Measurements from ENCODE around the gene FOXR1.

Gene FOXR1

DNA sequence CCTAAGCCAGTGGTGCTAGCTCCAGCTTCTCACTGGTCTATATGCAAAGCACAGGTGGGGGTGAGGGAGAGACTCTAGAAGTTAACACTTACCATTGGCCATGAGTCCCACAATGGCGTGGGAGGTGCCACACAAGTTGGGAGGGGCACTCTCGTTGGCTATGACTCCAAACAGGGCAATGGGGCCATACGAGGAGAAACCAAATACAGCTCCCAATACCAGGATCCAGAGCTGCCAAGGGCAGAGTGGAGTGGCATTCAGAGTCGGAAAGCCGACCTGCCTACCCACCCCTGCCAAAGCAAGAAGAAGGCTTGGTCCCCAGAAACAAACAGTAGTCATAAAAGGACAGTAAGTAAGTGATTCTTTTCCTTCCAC, 53.5 kb downstream of the FOXR1 start:
- DNase-seq (ENCODE audit: low spot score) (no peak), FAIRE-seq (no peak)

DNA sequence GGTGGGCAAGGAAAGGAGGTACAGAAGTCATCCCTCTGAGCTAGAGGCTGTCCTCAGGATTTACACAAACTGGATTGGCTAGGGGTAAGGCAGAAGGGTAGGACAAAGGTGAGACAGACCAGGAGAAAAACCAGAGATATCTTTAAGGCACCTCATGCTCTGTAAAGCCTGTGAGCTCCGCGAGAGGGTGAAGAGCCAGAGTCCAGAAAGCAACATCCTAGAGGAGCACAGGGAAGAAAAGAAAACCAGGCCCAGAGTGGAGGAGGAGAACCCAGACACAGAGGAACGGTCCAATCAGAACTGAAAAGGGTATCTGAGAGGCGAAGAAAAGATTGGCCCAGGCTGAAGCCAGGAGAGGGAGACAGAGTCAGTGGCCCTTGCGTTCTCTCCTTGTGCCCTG, 54.0 kb downstream of the FOXR1 start:
- FAIRE-seq (no peak), DNase-seq (ENCODE audit: low spot score) (no peak)

DNA sequence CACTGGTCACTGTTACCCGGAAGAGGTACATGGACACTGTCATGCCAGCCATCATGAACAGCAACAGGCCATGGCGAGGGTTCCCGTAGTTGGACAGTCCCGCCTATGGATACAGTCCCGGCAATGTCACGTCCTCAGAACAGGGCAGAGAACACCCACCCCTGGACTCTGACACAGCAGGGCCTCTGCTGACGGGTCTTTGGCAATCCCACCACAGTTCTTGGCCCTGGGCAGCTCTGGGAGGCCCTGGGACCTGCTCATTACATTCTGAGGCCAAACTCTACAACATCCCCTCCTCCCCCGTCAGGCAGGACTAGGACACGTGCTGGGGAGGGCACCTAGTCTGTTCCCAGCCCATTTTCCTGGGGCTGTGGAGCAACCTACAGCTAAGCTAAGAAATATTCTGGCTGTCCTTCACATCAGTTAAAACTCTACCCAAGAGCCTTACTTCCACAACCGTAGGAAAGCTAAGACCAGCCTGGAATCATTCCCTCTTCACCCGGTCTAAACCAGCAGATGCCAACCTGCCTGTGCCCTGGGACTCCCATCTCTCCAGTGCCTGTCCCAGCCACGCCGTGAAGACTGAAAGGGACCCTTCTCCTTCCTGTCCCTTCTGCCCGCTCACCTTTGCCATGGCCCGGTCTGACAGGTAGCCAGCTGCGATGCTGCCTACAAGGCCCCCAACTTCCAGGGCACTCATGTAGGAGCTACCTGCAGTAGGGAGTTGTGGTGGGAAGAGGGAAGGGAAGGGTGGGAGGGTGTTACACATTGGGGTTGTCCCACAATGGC, 54.6 kb downstream of the FOXR1 start:
- FAIRE-seq (no peak), DNase-seq (ENCODE audit: low spot score) (no peak)

DNA sequence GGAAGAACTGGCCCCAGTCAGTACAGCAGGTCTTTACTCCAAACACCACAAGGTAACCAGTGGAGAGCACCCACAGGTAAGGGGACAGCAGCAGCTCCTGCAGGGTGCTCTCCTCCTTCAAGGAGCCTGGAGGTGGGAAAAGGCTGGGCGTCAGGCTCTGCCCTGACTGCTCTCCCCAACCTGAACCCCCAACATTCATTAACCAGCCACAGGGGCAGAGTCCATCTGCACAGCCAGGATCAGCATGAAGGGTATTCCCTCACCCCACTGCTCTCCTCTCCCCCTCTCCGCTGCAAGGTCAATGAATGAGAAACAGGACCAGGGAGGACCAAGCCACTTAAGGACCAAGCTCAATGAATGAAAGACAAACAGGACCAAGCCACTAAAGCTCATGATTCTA, 55.4 kb downstream of the FOXR1 start:
- FAIRE-seq (no peak), DNase-seq (ENCODE audit: low spot score) (no peak)

DNA sequence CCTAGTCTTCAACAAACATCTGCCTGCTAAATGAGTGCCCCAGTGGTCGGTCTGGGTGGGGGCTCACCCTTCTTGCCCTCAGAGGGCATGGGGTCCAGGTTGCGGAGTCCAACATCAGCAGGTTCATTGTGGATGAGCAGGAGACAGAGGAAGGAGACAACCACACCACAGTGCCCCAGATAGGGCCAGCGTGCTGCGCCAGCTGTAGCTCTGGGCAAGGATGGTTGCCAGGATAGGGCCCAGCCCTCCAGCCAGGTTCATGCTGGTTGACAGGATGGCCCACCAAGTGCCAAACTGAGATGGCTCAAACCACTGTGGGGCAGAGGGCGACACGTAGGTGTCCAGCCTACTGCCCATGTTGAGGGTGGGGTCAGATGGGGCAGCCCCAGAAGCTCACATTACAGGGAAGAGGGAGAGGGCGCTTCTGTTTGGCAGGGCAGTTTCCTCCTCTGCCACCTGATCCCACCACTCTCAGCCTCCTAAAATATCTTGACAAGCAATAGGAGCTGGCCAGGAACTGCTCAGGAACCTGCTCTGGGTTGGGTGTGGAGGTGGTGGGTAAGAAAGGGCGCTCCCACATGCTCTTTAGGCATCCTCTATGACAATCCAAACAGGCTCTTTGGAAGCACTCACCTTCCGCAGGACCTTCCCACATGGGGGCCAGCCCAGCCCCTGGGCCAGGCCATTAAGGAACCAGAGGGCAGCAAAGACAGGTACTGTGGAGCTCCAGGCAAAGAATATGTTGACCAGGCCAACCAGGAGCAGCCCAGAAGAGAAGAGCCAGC, 56.2 kb downstream of the FOXR1 start:
- no peak for FAIRE-seq
- no peak for DNase-seq (ENCODE audit: low spot score)

DNA sequence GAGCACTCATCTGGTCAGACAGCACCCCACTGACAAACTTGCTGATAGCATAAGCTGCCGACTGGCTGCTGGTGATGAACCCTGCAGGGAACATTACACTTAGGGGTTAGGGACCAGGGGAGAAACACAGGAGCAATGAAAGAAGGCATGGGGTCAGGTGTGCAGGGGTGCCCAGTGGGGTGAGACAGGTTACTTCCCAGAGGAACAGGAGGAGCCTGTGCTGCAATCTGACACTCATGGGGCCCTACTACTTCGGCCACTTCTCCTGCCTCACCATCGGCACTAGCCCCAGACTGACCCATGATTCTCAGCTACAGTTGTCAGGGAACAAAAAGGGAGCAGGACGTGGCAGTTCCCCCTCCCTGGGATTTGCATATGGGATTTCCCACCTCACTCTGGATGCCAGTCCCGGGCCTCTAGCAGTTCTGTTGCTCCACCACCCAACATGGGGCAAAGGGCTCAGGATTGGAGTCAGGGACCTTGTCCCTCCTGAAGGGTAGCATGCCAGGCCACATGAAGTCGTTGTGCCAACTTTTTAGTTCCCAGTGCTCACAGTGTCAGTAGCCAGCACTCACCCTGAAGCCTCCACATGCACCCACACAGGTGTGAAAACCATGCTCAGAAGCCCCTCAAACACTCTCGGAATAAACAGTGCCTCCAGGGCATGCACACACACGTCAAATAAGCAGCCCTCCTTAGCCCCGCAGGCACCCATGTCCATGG, 56.9 kb downstream of the FOXR1 start:
- no peak for DNase-seq (ENCODE audit: low spot score)
- no peak for FAIRE-seq

DNA sequence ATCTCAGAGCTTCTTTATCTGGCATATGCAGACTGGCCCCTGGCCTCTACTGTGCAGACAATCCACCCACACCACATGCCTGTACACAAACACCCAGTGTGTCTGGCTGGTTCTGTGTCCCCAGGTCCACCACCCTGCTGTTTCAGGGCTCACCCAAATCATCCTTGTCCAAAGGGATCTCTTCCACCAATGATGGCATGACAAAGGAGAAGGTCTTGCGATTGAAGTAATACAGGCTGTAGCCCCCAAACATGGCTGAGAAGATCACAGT, 57.4 kb downstream of the FOXR1 start:
- no peak for FAIRE-seq

DNA sequence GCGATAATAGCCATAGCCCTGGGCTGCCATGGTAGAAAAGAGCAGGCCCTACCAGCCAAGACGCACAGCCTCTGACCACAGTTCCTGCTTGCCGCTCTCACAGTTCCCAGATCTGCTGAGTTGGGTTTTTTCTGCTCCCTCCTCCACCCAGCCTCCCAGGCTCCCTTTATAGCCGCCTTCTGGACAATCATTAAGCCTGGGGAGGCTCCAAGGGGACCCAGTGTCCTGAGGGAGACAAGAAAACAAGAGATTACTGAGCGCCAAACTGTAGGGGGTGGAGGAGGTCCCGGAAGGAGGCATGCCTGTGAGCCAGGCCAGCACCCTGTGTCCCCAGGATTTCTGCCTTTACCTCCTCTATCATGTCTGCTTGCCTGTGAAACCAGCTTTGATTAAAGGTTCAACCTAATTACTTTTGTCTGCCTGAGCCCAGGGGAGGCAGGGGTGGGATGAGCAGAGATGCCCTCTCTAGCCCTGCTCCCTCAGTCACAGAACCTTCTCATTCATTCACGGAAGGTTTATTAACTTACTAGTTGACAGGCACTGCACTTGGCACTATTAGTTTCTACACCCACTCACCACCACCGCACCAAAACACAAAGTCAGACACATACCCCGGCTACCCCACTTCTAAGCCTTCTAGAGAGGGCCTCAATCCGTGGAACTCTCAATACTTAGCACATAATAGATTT, 57.9 kb downstream of the FOXR1 start:
- no peak for FAIRE-seq
- DNase-seq (ENCODE audit: low spot score): no peak

More for the DNA sequence above, 57.4 kb downstream of the FOXR1 start:
- DNase-seq (ENCODE audit: low spot score): no peak

DNA sequence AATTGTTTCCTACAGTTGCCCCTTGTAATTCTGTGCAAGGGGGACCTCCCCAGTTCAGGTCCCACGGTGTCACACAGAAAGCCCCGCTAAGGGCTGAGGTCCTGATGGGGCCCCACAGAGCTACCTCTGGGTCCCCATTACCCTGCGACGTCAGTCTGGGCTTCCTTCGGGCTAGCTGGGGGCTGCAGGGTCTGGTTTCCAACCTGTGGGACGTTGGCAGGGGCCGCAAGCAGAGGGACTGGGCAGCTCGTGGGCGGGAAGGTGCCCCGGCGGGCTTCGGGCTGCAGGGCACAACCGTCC, 58.4 kb downstream of the FOXR1 start:
- FAIRE-seq (no peak), DNase-seq (ENCODE audit: low spot score) (no peak)

DNA sequence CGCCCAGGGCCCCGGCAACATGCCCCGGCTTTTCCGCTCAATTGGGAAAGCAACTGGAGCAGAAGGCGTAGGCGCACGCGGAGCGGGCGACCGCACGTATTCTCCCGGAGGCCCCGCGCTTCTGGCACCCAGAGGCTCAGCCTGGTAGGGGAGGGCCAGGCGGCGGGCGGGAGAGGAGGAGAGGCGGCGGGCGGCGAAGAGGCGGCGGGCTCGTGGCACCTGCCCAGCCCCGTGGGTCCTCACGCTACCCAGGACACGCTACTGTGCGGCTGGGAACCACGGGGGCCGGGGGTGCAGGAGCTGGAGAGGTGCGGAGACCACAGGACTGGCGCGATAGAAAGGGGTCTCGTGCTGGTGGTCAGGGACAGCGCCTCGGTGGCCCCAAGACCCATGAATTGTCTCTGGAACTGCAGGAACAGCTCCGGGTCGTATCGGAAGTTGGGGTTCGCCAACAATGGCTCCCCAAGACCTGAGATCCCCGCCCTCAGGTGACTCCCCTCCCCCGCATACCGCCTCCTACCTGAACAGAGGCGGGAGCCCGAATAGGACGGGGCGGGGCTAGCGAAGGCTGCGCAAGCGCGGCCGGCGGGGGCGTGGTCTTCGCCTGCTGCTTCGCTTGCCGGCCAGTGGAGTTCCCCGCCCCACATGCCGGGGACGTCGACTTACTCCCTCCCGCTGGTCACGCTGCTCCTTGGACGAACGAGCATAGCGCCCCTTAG, 58.9 kb downstream of the FOXR1 start, which contains the start of gene SLC37A4:
TSS of gene SLC37A4 (minus strand) at position 549 of the 719 bp plus-strand sequence.
- FAIRE-seq (no peak), DNase-seq (ENCODE audit: low spot score) (peak; percentile 96)
